H1 (cell line): Measurements from ENCODE around the gene ARHGDIG. TPM values are rescaled to one million over a fixed set of nuclear protein-coding genes. Genes with fewer than 3 reads are reported as not detected.

Experiments
- CHD7 ChIP-seq: fragments of 300-600 bp; sonication (generic); IDR thresholded peaks from 2 replicates; pipeline ENCODE4 v1.7.1; 2012; ENCODE audit warnings: low read length, moderate library complexity, mild to moderate bottlenecking, inconsistent platforms; ENCODE audit not compliant: insufficient replicate concordance
- GTF2F1 ChIP-seq: IDR thresholded peaks from 2 replicates; pipeline ENCODE4 v1.6.1; 2012; ENCODE audit warnings: low read depth, low read length, improper control_type of control experiment, borderline replicate concordance
- KDM4A ChIP-seq: IDR thresholded peaks from one replicate; pipeline ENCODE4 v1.7.1; 2012; ENCODE audit warnings: low read depth, mild to moderate bottlenecking, moderate library complexity, low read length, inconsistent platforms; ENCODE audit not compliant: severe bottlenecking
- SIRT6 ChIP-seq: IDR thresholded peaks from one replicate; pipeline ENCODE4 v1.7.1; 2012; ENCODE audit warnings: low read length, inconsistent platforms
- polyA plus RNA-seq, 7 experiments: library from polyadenylated mRNA; depleted of rRNA in 3 of 7; stranded (reverse) in 5 of 7; unstranded in 2 of 7; fragments of >200 nt in 5 of 7; fragments of 200-250 nt in 2 of 7; gene quantifications; 1 replicate in 5 of 7; 2 replicates in 1 of 7; 4 replicates in 1 of 7; pipeline versions ENCODE4 v1.2.1 to v1.2.3, GENCODE V29; 2011 to 2013; ENCODE audit warnings: missing spikeins in 2 of 7, mixed read lengths in 2 of 7
- total RNA-seq: library from RNA; stranded (reverse); fragmentation: NEBNext Ultra II Directional; extraction: Animal tissue kit (Norgen Biotek cat#: 25700); gene quantifications from 2 replicates; pipeline ENCODE4 v1.2.1, GENCODE V29; 2021

ARHGDIG gene
- total and polyA plus RNA-seq, 2 of the 8 experiments (the other 6 are each of a cell fraction or from before 2014, with no cell fraction given) = 1.2 to 2.9 TPM

- TF ChIP-seq CHD7 (no peak), SIRT6 (no peak), KDM4A (no peak), GTF2F1 (no peak)
Observed at GRCh38 chr16:230949-231348, 49.4 kb upstream of the ARHGDIG start (continued).
